HG03097 (cell line): ENCODE results near the gene RNF151.
"Not testable (repeated sequence)": the region's sequence is repeated elsewhere in the genome, so short reads cannot be mapped to it uniquely, and the experiment has no call there.

Experiments
- ATAC-seq: cut with Tn5 transposase; IDR thresholded peaks from one replicate; pipeline ENCODE4 v1.9.1; 2021; ENCODE audit not compliant: unreplicated experiment, low FRiP score

The RNF151 gene

DNA sequence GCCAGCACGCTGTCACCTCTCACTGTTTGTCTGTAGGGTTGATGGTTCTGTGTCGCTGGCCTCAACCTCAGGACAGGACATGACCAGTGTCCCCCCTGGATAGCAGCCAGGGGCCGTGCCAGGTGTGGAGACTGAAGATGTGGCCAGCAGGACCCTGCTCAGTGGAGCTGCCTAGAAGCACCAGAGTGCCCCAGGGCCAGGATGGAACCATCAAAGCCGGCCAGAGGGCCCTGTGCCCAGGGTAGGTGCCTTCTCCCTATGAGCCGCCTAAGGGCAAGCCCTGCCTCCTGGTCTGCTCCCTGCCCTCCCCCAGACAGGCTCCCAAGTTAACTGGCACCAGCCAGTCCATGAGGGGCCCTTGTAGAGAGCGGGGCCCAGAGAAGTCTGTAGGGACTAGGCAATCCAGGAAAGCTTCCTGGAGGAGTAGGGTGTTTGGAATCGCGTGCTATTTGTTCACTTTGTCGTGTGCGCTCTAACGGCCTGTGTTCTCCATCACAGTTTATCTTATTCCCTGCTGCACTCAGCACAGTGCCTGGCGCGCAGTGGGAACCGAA lies 7.9 kb upstream of the RNF151 start:
- ATAC-seq = peak; percentile 3

DNA sequence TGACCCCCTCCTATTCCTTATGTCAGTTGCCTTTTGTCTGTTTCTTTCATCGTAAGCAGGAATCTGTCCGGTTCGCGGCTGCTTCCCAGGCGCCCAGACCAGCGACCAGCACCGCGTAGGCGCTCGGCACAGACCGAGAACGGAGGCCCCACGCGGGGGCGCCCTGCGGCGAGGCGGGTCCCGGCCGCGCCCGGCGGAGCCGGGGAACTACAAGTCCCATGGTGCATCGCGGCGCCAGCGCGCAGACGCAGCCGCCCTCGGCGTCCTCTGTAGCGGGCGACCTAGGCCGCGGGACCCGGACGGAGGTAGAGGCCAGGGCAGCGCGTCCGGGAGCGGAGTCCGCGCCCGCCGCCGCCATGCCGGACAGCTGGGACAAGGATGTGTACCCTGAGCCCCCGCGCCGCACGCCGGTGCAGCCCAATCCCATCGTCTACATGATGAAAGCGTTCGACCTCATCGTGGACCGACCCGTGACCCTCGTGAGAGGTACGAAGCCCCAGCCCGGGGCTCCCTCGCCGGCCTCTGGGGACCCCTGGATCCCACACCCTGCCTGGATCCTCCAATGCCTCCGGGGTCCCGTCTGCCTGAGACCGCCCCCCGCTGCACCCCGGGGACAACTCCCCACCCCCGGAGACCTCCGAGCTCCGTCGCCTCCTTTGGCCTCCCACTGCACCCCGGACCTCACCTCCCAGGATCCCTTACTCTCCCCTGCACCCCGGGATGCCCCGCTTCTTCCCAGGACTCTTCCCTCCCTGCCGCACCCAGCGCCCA lies 7.2 kb upstream of the RNF151 start, which contains the start of gene NDUFB10:
NDUFB10 (plus strand) TSS at position 270 of the 771 bp plus-strand sequence; CDS start at position 357, 87 bp downstream.
- ATAC-seq = peak; percentile 77

DNA sequence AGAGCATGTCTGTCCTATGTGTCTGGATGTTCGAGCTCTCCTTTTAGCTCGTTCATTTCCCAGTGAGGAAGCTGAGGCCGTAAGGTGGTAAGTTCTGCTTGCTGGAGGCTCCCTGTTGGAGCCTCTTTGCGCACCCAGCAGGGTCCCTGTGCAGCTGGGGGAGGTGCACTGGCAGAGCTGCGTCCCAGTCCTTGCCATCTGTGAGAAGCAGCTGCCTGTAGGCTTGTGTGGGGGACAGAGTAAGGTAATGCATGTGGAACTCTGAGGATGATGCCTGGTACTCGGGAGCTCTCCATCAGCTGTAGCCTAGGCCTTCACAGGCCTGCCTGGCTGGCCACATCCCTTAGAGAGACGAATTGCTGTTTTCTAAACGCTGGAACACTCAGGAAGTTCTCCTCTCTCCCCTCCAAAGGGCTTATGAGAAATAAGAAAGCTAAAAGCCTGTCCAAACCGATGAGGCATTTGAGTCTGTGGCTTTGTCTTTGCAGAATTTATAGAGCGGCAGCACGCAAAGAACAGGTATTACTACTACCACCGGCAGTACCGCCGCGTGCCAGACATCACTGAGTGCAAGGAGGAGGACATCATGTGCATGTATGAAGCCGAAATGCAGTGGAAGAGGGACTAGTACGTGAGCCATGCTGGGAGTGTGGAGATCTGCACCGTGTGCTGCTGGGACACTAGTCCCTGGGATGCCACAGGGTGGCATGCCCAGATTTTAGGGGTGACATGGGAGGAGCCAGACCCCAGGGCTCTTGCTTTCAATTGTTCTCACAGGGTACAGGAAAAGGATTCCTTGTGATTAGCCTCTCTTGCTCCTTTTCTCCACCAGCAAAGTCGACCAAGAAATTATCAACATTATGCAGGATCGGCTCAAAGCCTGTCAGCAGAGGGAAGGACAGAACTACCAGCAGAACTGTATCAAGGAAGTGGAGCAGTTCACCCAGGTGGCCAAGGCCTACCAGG lies 5.7 kb upstream of the RNF151 start:
- ATAC-seq = no peak

DNA sequence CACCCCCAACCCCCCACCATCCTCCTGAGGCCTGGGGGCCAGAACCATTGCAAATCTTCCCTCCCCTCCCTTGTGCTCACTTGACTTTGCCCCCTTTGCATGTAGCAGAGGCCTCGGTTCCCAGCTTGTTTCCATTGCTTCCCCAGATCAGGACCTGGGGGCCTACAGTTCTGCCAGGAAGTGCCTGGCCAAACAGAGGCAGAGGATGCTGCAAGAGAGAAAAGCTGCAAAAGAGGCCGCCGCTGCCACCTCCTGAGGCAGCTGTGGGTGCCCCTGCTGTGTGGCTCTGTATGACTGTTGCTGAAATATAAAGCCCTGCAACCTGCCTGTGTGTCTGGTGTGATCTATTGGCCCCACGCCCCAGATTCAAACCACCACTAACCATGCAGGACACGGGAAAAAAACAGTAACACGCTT lies 5.0 kb upstream of the RNF151 start:
- no peak for ATAC-seq

DNA sequence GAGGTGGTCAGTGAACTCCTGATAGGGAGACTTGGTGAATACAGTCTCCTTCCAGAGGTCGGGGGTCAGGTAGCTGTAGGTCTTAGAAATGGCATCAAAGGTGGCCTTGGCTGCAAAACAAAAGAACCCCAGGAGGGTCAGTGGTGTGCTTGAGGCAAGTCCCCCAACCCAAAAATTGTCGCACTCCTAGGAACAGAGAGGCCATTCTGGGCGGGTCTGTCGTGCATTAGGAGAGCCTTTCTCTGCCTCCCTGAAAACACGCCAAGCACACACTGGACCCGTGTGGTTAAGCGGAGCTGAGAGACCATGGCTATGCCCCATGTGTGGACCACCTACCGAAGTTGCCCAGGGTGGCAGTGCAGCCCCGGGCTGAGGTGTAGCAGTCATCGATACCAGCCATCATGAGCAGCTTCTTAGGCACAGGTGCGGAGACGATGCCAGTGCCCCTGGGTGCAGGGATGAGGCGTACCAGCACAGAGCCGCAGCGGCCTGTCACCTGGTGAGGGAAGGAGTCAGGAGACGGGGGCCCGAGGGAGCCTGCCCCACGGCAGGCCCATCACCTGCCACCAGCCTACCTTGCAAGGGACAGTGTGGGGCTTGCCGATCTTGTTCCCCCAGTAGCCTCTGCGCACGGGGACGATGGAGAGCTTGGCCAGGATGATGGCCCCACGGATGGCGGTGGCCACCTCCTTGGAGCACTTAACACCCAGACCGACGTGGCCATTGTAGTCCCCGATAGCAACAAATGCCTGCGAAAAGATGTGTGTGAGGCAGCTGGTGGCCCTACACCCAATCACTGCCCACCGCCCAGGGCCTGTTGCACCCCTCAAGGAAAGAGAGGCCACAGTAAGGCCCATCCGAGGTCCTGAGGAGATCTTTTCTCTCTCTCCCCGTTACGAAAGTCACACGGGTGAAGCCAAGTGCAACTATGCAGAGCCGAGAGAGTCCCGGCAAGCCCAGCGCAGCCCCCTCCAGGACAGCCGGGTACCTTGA lies 4.2 kb upstream of the RNF151 start:
- not testable (repeated sequence) for ATAC-seq

DNA sequence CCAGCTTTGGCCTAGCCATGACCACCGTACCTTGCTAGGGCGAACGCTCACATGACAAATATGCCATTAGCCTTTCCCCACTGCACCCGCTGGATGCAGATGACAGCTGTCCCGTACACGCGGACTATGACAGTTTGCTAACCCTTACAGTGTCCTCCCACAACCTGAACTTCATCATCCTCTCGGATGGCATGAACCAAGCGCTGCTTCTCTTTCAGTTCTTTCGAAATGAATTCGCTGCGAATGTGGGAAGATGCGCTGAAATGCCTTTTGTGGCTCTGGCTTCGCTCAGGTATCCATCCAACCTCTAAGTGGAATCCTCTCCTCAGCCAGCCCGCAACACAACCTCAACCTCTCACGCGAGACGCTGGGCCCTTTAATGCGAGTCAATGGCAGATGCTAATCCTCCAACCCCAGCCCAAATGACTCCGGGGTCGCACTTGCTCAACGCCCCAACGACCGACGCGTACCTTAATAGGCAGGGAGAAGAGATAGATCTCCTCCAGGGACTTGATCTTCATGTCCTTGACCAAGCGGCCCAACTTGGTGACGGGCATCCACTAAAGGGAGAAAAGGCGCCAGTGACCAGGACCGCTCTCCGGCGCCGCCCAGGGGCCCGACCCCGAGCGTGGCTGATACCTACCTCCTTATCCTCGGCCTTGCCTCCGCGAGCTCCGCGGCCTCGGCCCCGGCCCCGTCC lies 2.7 kb upstream of the RNF151 start:
- ATAC-seq = no peak

DNA sequence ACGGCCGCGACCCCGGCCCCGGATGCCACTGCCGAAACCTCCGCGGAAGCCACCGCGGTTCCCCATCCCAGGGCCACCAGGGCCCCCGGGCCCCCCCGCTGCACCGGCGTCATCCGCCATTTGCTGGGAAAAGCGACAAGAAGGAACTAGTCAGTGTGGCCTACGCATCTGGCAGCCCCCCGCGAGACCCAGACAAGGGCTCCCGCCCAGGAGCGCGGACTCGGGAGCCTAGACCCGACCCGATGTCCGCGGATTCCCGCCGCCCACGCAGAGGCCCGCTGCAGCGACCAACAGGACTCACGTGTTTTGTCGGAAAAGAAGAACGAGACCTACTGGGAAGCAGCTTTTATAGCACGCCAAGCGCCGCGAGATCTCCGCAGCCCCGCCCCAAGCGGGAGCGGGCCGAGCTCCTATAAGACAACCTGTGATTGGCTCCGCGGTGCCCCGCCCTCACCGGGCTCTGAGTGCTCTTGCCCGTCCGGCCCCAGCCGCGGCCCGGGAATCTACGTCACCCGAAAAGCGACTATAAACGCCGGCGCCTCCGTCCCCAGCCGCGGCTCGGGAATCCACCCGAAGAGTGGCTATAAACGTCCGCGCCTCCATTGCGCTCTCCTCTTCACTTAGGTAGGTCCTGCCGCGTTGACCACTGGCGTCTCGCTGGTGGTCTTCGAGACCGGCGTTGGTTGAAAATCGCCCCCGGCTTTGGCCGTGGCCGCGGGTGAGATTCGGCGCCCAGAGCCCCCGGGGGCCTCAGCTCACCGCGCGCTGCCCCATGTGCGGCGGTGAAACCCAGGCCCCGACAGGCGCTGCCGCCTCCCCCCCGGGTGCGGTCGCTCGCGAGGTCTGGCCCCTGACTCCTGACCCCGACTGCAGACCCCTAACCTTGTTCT lies 1.9 kb upstream of the RNF151 start, which contains the start of gene RPS2:
RPS2 (minus strand) TSS at position 321 of the 890 bp plus-strand sequence; CDS start at position 120, 201 bp downstream.
- ATAC-seq = peak; percentile 84

DNA sequence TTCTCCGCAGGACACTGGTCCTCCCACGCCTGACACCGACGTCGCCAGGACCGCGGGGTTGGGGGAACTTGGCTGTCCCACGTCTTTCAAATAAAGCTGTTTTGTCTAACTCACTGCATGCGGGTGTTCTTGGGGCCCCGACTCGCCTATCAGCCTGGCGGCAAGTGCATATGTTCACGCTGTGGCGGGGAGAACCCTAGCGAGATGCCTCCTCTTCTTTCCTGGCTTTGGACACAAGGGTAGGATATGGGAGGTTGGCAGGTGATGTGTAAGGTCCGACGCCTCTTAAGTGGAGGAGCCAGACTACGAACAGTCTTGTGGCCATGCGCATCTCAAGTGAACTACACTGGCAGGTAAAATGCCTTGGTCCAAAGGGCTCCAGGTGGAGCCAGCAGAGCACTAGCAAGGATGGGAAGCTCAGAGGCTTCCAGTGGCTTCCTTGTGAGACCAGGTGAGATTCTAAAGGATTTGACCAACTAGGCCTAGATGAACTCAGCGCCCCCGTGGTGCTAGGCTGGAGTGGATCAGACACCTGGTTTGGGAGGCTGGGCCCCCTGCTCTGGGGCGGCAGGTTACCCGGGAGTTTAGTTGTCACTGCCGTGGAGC lies 1.2 kb upstream of the RNF151 start:
- ATAC-seq = no peak

DNA sequence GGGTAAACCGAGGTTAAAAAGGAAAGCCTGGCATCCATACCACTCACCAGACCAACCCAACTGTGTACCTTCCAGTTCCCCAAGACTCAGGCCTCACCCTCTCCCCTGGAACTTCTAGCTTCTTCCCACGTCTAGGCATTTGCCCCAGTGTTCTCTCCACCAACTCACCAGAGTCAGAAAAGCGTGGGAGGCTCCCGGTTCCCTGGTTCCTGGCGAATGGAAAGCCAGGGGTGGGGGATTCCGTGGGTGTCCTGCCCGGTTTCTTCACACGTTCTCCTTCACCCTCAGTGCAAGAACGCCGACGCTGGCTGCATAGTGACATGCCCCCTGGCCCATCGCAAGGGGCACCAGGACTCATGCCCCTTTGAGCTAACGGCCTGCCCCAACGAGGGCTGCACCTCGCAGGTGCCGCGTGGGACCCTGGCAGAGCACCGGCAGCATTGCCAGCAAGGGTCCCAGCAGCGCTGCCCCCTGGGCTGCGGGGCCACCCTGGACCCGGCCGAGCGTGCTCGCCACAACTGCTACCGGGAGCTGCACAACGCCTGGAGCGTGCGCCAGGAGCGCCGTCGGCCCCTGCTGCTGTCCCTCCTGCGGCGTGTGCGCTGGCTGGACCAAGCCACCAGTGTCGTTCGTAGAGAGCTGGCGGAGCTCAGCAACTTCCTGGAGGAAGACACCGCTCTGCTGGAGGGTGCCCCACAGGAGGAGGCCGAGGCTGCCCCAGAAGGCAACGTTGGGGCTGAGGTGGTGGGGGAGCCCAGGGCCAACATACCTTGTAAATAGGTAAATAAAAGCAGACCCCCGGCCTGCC lies 1.7 kb downstream of the RNF151 start:
- no peak for ATAC-seq

DNA sequence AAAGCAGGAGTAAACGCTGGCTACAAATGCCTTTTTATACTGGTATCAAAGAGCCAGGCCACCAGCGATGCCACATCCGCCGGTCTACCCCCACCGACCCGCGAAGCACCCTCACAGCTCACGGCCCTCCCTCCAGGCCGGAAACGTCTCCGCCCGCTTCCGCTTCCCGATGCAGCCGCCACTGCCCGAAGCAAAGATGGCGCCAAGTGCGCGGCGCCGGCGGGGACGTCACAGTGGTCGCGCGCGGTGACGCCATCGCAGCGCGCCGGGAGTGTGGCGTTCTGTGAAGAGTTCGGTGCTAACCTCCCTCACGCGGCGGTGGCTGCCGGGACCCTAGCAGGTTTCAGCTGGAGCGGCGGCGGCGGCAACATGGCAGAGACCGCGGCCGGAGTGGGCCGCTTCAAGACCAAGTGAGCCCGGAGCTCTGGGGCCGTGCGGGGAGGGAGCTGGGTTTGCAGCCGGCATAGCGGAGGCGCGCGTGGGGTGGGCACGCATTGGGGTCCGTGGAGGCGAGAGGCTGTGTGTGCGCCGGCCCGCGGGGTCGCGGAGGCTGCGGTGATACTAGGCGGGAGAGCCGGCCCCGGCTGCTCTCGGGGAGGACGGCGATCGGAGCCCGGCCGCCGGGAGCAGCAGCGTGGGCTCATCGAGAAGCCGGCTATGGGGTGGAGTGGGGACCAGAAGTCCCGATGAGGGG lies 5.3 kb downstream of the RNF151 start, which contains the start of gene TBL3:
TBL3 (plus strand) TSS at position 258 of the 694 bp plus-strand sequence; CDS start at position 370, 112 bp downstream.
- ATAC-seq = peak; percentile 58

DNA sequence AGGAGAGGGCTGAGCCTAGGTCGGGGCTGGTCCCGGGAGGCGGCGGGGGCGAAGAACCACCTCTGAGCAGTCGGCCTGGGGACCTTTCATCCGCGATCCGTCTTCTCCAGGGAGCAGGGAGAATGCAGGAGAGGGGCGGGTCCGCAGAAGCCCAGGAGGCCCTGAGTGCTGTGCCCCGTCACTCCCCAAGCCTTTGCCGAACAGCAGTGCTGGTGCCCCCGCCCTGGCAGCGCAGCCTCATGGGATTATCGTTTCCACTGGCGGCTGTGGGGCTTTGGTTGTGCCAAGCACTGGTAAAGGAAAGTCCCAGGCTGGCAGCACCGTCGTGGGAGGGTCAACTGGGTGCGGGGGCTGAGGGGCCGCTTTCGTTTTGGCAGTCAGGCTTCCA lies 5.8 kb downstream of the RNF151 start:
- peak; percentile 2 for ATAC-seq

DNA sequence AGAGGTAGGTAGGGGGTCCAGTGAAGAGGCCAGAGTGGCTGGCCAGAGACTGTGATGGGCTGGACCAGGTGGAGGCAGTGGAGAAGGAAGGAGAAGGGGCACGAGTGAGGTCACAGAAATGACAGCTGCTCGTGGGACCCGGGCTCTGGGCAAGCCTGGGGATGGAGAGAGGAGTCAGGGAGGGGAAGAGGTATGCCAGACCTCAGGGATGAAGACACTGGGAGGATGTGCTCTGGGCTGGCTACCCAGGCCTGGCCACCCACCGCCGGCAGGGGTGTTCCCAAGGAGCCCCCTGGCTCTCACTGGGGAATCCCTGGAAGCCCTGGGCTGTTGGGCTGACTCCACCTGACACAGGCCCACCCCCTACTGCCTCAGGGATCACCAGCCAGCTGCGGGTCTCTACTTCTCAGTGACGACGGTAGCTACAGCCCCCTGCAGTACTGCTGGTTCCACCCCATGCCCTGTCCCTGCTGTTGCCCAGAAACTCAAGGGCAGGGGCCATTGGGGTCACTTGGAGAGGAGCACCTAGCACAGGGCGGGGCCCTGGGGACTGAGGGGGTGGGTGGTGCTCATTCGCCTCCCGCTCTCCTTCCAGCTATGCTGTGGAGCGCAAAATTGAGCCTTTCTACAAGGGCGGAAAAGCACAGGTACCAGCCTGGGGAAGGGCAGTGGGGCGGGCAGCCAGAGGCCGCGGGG lies 7.0 kb downstream of the RNF151 start:
- ATAC-seq = no peak

DNA sequence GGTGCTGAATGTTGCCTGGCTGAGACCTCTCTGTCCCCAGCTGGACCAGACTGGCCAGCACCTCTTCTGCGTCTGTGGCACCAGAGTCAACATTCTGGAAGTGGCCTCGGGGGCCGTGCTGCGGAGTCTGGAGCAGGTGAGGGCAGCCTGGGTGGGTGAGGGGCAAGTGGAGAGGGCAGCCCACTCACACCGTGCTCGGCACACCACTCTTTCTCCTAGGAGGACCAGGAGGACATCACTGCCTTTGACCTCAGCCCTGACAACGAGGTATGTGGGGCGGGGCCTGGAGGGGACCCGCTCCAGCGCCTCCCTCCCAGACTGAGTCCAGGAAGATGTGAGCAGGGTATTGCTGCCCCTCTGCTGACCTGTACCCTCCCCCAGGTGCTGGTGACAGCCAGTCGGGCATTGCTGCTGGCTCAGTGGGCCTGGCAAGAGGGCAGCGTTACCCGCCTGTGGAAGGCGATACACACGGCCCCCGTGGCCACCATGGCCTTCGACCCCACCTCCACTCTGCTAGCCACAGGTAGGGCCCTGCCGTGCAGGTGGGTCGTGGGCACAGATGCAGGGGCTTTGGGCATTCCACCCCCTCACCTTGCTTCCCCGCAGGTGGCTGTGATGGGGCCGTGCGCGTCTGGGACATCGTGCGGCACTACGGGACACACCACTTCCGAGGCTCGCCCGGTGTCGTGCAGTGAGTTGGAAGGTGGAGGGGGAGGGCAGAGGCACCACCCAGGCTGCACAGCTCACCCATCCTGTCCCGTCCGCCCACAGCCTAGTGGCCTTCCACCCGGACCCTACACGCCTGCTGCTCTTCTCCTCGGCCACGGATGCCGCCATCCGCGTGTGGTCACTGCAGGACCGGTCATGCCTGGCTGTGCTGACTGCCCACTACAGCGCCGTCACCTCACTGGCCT lies 7.8 kb downstream of the RNF151 start:
- ATAC-seq = no peak

DNA sequence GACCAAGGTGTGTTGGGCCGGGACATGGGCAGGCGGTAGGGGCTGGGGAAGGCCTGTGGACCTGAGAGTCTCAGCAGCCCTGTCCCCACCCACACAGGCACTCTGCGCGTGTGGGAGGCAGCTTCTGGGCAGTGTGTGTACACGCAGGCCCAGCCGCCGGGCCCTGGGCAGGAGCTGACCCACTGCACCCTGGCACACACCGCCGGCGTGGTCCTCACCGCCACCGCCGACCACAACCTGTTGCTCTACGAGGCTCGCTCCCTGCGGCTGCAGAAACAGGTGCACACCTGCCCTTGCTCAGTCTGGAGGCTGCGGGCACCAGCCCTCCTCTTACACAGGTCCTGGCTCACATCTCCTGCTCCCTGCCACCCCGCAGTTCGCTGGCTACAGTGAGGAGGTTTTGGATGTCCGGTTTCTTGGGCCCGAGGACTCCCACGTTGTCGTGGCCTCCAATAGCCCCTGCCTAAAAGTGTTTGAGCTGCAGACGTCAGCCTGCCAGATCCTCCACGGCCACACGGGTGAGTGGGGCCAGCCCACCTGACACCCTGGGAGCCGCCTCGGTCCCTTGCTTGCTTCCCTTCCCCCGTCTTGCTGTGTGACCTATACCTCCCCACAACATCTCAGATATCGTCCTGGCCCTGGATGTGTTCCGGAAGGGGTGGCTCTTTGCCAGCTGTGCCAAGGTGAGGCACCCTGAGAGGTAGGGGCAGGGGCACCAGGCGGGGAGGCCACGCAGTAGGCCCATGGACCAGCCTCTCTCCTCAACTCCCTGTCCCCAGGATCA lies 9.0 kb downstream of the RNF151 start:
- no peak for ATAC-seq
